ENCODE measurements around the gene RFC4.
"Not testable (repeated sequence)": the region's sequence is repeated elsewhere in the genome, so short reads cannot be mapped to it uniquely, and the experiment has no call there.

Gene RFC4, protein sequence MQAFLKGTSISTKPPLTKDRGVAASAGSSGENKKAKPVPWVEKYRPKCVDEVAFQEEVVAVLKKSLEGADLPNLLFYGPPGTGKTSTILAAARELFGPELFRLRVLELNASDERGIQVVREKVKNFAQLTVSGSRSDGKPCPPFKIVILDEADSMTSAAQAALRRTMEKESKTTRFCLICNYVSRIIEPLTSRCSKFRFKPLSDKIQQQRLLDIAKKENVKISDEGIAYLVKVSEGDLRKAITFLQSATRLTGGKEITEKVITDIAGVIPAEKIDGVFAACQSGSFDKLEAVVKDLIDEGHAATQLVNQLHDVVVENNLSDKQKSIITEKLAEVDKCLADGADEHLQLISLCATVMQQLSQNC

DNA sequence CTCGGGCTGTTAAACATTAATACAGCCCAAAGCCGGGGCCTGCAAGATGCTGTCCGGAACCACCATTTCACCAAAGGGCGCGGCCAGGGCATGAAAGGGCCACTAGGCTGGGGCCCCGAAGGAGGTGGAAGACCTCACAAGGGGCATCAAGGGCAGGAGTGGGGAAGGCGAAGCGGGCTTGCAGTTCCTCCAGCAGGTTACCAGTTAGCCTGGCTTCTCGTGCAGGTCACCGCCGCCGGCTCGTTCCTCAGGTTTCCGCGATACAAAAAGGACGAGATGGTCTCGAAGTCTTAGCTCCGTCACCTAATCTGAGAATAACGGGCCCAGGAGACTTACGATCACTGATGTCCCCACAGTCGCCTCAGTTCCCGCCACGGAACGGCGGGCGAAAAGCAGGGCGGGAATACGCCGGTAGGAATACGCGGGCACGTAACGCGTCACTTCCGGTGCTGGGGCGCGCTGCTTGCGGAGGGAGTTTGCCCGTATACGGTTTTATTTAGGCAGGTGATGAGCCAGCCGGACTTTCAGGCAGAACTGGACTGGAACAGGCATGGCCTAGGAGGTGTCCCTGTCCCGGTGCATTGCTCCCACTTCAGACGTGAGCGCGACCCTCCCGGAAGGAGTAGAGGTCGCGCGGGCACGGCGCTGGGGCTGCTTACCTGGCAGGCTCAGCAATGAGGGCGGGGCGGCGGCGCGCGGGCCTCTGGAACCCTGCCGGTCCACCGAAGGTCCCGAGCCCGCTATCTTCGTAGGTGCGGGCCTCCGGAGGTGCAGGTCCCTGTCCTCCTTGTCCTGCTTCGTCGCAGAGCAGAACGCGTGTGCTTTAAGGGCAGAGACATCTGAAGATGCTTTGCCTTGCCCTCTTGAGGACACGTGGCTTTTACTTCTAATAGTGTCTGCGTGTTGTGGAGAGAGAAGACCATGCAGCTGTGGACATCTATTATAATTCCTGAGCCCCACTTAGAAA, at the start of gene RFC4:
Gene RFC4 (minus strand): TSS at position 394 of the 967 bp plus-strand sequence. CDS start 1,769 bp downstream, outside the sequence.
- DNase-seq (ENCODE audit: low read depth in 3 of 3), result peak; percentile 81 to 89 (median 84)

- DNase-seq (ENCODE audit: low read depth in 3 of 3), result no peak
Measured at GRCh38 chr3:186854954-186855353, 48.7 kb upstream of the RFC4 start.

DNA sequence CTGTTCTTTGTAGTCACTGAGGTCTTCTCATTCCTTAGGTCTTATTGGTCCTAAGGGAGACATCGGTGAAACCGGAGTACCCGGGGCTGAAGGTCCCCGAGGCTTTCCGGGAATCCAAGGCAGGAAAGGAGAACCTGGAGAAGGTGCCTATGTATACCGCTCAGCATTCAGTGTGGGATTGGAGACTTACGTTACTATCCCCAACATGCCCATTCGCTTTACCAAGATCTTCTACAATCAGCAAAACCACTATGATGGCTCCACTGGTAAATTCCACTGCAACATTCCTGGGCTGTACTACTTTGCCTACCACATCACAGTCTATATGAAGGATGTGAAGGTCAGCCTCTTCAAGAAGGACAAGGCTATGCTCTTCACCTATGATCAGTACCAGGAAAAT, 47.9 kb upstream of the RFC4 start:
- no peak for DNase-seq (ENCODE audit: low read depth in 3 of 3)

- DNase-seq (ENCODE audit: low read depth in 3 of 3), result no peak
Measured at GRCh38 chr3:186852994-186853393, 46.7 kb upstream of the RFC4 start.

GRCh38 chr3:186851835-186852234, 45.6 kb upstream of the RFC4 start:
- not testable (repeated sequence) for DNase-seq (ENCODE audit: low read depth in 3 of 3)

DNA sequence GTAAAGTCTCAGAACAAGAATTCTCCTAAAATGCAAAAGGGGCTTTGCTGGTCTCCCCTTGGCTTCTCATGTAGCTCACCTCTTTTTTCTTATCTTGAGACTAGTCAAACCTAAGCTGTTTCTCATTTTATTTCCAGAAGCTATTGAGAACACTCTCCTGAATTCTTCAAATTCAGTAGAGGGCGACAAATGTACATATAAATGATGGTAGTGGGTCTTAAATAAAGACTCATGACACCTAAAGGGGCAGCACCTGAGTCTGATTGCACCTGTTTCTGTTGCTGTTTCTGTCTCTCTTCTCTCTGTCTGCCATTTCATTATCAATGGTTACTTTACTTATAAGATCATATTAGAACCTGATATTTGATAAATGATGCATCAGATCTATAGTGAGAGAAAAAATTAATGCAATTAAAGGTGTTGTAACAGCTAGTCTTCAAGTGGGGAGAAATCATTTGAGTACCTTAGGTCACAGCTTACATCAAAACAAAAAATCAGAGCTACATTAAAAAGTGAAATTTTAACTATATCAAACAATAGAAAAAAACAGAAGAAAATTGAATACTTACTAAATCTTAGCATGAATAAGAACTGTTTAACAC, 43.2 kb upstream of the RFC4 start:
- no peak for DNase-seq (ENCODE audit: low read depth in 3 of 3)

DNA sequence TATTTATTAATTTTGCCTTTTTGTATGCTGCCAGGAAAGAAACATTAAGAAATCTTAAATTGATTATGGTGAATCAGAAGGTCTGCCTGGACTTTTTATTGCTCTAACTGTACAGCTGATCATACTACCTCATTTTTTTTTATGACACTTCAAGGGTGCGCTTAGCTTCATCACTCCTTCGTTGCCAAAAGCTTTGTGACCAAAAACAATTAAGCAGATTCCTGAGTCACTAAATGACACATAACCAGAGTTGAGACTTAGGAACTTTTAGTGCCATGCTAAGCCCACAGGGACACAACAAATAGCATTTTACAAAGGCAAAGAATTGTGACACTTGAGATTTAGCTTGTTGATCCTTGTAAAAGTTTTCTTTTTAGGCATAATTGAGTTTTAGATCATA, 41.2 kb upstream of the RFC4 start:
- DNase-seq (ENCODE audit: low read depth in 3 of 3), result no peak

GRCh38 chr3:186845756-186846155, 39.5 kb upstream of the RFC4 start:
- no peak for DNase-seq (ENCODE audit: low read depth in 3 of 3)

DNA sequence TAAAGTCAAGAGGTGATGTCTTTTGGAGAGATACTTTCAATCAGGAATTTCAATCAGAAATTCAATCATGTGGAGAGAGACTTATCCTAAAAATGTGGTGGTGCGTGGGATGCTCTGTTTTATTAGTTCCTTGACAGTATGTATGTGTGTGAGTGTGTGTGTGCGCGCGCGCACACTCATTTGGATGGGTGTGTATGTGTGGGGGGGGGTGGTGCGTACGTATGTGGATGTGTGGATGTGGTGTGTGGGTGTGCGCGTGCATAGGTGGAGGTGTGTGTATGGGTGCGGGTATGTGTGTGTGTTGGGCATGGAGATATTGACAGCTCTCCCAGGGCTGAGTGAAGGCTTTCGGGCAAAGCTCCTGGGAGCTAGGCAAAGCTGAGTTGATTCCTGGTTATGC, 38.6 kb upstream of the RFC4 start:
- DNase-seq (ENCODE audit: low read depth in 3 of 3), result no peak

- DNase-seq (ENCODE audit: low read depth in 3 of 3), result no peak
Measured at GRCh38 chr3:186843039-186843432, 36.8 kb upstream of the RFC4 start.

GRCh38 chr3:186842426-186843038, 36.2 kb upstream of the RFC4 start, which contains the start of gene ADIPOQ:
Gene ADIPOQ (plus strand): TSS chr3:186842710. CDS start chr3:186853059, 10,349 bp downstream.
- DNase-seq (ENCODE audit: low read depth in 3 of 3), result no peak

DNA sequence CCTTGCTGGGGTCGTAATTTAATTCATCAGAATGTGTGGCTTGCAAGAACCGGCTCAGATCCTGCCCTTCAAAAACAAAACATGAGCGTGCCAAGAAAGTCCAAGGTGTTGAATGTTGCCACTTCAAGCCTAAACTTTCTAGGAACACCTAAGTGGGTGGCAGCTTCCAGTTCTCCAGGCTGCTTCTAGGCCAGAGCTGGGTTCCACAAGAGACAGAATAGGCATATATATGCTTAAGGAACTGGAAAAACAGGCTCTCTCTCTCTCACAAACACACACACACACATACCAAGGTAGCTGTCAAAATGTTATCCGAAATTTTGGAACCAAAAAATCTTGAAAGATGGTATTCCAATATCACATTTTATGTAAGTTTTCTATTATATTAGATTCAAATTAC, 35.3 kb upstream of the RFC4 start:
- no peak for DNase-seq (ENCODE audit: low read depth in 3 of 3)

GRCh38 chr3:186839874-186840641, 33.8 kb upstream of the RFC4 start:
- DNase-seq (ENCODE audit: low read depth in 3 of 3), result no peak

- no peak for DNase-seq (ENCODE audit: low read depth in 3 of 3)
Measured at GRCh38 chr3:186832276-186832675, 26.0 kb upstream of the RFC4 start.

- no peak for DNase-seq (ENCODE audit: low read depth in 3 of 3)
Measured at GRCh38 chr3:186831798-186832197, 25.5 kb upstream of the RFC4 start.

DNA sequence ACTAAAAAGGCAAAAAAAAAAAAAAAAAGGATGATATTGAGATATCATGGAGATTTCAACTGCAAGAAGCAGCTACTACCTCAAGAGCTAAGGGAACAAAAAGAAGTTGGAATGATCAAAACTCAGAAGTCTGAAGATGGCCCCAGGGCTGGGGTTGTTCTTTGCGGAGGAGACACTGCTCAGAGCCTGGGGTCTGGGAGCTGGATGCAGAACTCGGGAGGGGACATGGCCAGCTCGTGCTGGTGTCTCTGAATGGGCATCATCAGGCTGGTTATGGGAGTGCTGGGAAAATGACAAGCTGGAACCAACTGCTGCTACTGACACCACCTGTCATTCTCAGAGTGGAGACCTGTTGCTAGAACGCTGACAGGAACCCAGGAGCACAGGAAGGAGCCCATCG, 22.1 kb upstream of the RFC4 start:
- DNase-seq (ENCODE audit: low read depth in 3 of 3), result no peak

GRCh38 chr3:186826976-186827857, 20.9 kb upstream of the RFC4 start:
- DNase-seq (ENCODE audit: low read depth in 3 of 3), result peak; percentile 62 to 83 (median 74)

GRCh38 chr3:186826410-186826975, 20.2 kb upstream of the RFC4 start:
- no peak for DNase-seq (ENCODE audit: low read depth in 3 of 3)

- no peak for DNase-seq (ENCODE audit: low read depth in 3 of 3)
Measured at GRCh38 chr3:186825872-186826409, 19.7 kb upstream of the RFC4 start.
